Hematopoietic multipotent progenitor cell (in vitro differentiated cells): ENCODE measurements around the gene THTPA. TPM values are rescaled to one million over a fixed set of nuclear protein-coding genes. Genes with fewer than 3 reads are reported as not detected.

ENCODE experiments used
- DNase-seq, 3 donors: peaks; one replicate each; pipeline ENCODE4 v3.0.0-alpha.2; 2011 to 2015; ENCODE audit warnings: low read depth in 2 of 3, low spot score in 2 of 3
- total RNA-seq: library from RNA; depleted of rRNA; stranded (reverse); fragments of >200 nt; gene quantifications from one replicate; pipeline ENCODE4 v1.2.3, GENCODE V29; 2012

THTPA gene
- total RNA-seq, 1 donor = 15.9 TPM

GRCh38 chr14:23550131-23550811 is 5.8 kb upstream of the THTPA start:
- DNase-seq = no peak

- DNase-seq = no peak
Observed at GRCh38 chr14:23550812-23551265, 5.2 kb upstream of the THTPA start.

- DNase-seq = peak; percentile 37 to 64 (median 51)
Observed at GRCh38 chr14:23551266-23552028, 4.6 kb upstream of the THTPA start, which contains the start of gene ZFHX2. Gene ZFHX2 (minus strand): TSS chr14:23551765. CDS start chr14:23535325, 16,440 bp downstream.

- no peak for DNase-seq
Observed at GRCh38 chr14:23555533-23555881, 564 bp upstream of the THTPA start.

GRCh38 chr14:23556700-23557440 is 799 bp downstream of the THTPA start:
- DNase-seq = no peak

GRCh38 chr14:23557521-23557920 is 1.4 kb downstream of the THTPA start:
- DNase-seq = no peak

- DNase-seq = no peak
Observed at GRCh38 chr14:23557946-23558345, 1.9 kb downstream of the THTPA start.

- no peak for DNase-seq
Observed at GRCh38 chr14:23558346-23559009, 2.4 kb downstream of the THTPA start.

- DNase-seq = peak; percentile 53 to 73 (median 68)
Observed at GRCh38 chr14:23559010-23559925, 3.2 kb downstream of the THTPA start.

- DNase-seq = no peak
Observed at GRCh38 chr14:23559926-23560520, 4.0 kb downstream of the THTPA start.

GRCh38 chr14:23561259-23561658 is 5.2 kb downstream of the THTPA start:
- DNase-seq = no peak

GRCh38 chr14:23561873-23562821 is 6.1 kb downstream of the THTPA start:
- no peak for DNase-seq

GRCh38 chr14:23562822-23563472 is 6.9 kb downstream of the THTPA start:
- DNase-seq = peak in 2 of 3 donors; percentile 60 to 72

GRCh38 chr14:23563473-23564180 is 7.6 kb downstream of the THTPA start:
- DNase-seq = no peak

- no peak for DNase-seq
Observed at GRCh38 chr14:23564181-23564812, 8.2 kb downstream of the THTPA start.

GRCh38 chr14:23564876-23565275 is 8.8 kb downstream of the THTPA start:
- DNase-seq = no peak

GRCh38 chr14:23565626-23566025 is 9.6 kb downstream of the THTPA start:
- DNase-seq = no peak
